BE2C (cell line): ENCODE data around the gene ASIC5.
"Not testable (repeated sequence)": the region's sequence is repeated elsewhere in the genome, so short reads cannot be mapped to it uniquely, and the experiment has no call there.

Experiments used
- DNase-seq: peaks from one replicate; pipeline ENCODE4 v3.0.0-alpha.2; 2020
- H3K27me3 ChIP-seq: fragments of 250-450 bp; sonication (Bioruptor Pico); 2 replicates; pipeline ENCODE4 v1.5.1; 2020; ENCODE audit warnings: mild to moderate bottlenecking
- H3K36me3 ChIP-seq: fragments of 250-450 bp; sonication (Bioruptor Pico); 2 replicates; pipeline ENCODE4 v1.5.1; 2020; ENCODE audit warnings: mild to moderate bottlenecking
- H3K4me1 ChIP-seq: fragments of 250-450 bp; sonication (Bioruptor Pico); 2 replicates; pipeline ENCODE4 v1.5.1; 2020
- H3K4me3 ChIP-seq: 2 replicates; pipeline ENCODE4 v1.5.1; 2011; ENCODE audit warnings: low read depth, low read length
- H3K9me3 ChIP-seq: fragments of 250-450 bp; sonication (Bioruptor Pico); 2 replicates; pipeline ENCODE4 v1.5.1; 2020
- CTCF ChIP-seq: IDR thresholded peaks from 2 replicates; pipeline ENCODE4 v1.5.1; 2012; ENCODE audit warnings: mild to moderate bottlenecking, low read depth, low read length

The ASIC5 gene

GRCh38 chr4:155899891-155900290 lies 33.8 kb upstream of the ASIC5 start:
- no peak overlapping the region for H3K4me3 ChIP-seq
- no peaks in the 10 kb centered on the region for H3K4me1 ChIP-seq
- no peak for TF ChIP-seq CTCF
- H3K27me3 ChIP-seq, result no peaks in the 10 kb centered on the region
- no peaks in the 10 kb centered on the region for H3K9me3 ChIP-seq
- no peak for DNase-seq
- H3K36me3 ChIP-seq, result no peaks in the 10 kb centered on the region

GRCh38 chr4:155898371-155898770 lies 32.3 kb upstream of the ASIC5 start:
- not testable (repeated sequence) for H3K4me3 ChIP-seq, H3K27me3 ChIP-seq, DNase-seq, H3K4me1 ChIP-seq, H3K9me3 ChIP-seq, H3K36me3 ChIP-seq

DNA sequence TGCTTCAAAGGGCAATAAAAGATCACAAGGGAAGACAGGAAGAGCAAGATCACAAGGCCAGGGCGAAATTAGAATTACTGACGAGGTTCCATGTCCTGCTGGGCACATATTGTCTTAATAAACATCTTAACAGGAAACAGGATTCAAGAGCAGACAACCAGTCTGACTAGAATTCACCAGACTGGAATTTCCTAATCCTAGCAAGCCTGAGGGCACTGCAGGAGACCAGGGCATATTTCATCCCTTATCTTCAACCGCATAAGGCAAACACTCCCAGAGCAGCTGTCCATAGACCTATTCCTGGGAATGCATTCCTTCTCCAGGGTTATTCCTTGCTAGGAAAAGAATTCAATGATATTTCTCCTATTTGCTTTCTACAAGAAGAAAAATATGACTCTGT lies 25.0 kb upstream of the ASIC5 start:
- no peak for TF ChIP-seq CTCF
- Histone ChIP-seq H3K9me3 (no peaks in the 10 kb centered on the region), H3K27me3 (no peaks in the 10 kb centered on the region), H3K4me1 (no peaks in the 10 kb centered on the region), H3K36me3 (no peaks in the 10 kb centered on the region), H3K4me3 (no peak overlapping the region)
- DNase-seq, result no peak

- Histone ChIP-seq H3K36me3 (no peaks in the 10 kb centered on the region), H3K27me3 (no peaks in the 10 kb centered on the region), H3K9me3 (no peaks in the 10 kb centered on the region), H3K4me3 (no peak overlapping the region), H3K4me1 (no peaks in the 10 kb centered on the region)
- no peak for TF ChIP-seq CTCF
- DNase-seq, result no peak
Measured at GRCh38 chr4:155889946-155890345, 23.9 kb upstream of the ASIC5 start.

GRCh38 chr4:155889031-155889793 lies 23.1 kb upstream of the ASIC5 start:
- Histone ChIP-seq H3K9me3 (no peaks in the 10 kb centered on the region), H3K27me3 (no peaks in the 10 kb centered on the region), H3K36me3 (no peaks in the 10 kb centered on the region), H3K4me3 (no peak overlapping the region), H3K4me1 (no peaks in the 10 kb centered on the region)
- TF ChIP-seq CTCF, result no peak
- DNase-seq, result no peak

GRCh38 chr4:155887847-155888570 lies 21.9 kb upstream of the ASIC5 start:
- Histone ChIP-seq H3K27me3 (no peaks in the 10 kb centered on the region), H3K4me3 (no peak overlapping the region), H3K36me3 (no peaks in the 10 kb centered on the region), H3K9me3 (no peaks in the 10 kb centered on the region), H3K4me1 (no peaks in the 10 kb centered on the region)
- DNase-seq, result no peak
- TF ChIP-seq CTCF, result no peak
